Mucosa of descending colon (tissue), 3 donors: ENCODE data around the gene ENOX2. TPM values are rescaled to one million over a fixed set of nuclear protein-coding genes. Genes with fewer than 3 reads are reported as not detected.

Experiments used
- ATAC-seq: fragments of 200-7000 bp; cut with Tn5 transposase; one replicate; pipeline ENCODE4 v1.9.1; 2020; ENCODE audit warnings: mild to moderate bottlenecking, moderate library complexity
- DNase-seq, 3 donors: peaks; one replicate each; pipeline ENCODE4 v3.0.0-alpha.2; 2020
- H3K36me3 ChIP-seq: fragments of 200-600 bp; one replicate; pipeline ENCODE4 v1.8.0; 2021; ENCODE audit warnings: low read depth, mild to moderate bottlenecking
- H3K4me1 ChIP-seq: fragments of 200-600 bp; one replicate; pipeline ENCODE4 v1.8.0; 2021; ENCODE audit warnings: low read depth, mild to moderate bottlenecking
- H3K4me3 ChIP-seq: fragments of 200-600 bp; one replicate; pipeline ENCODE4 v1.8.0; 2021; ENCODE audit warnings: mild to moderate bottlenecking
- H3K9me3 ChIP-seq: fragments of 200-600 bp; one replicate; pipeline ENCODE4 v1.8.0; 2021; ENCODE audit warnings: mild to moderate bottlenecking
- CTCF ChIP-seq: fragments of 200-600 bp; IDR thresholded peaks from one replicate; pipeline ENCODE4 v1.8.0; 2022; ENCODE audit warnings: antibody characterized with exemption, mild to moderate bottlenecking
- intact Hi-C, 2 donors: fragments of 100-400 bp; cut with DNase I in 1 of 2; cut with micrococcal nuclease in 1 of 2; formaldehyde crosslinking; loops; one replicate each; pipeline versions ENCODE4 v1.11.0 to v1.11.1; 2022; cut with DNase I, micrococcal nuclease
- total RNA-seq, 3 donors: library from RNA; stranded (reverse); fragmentation: NEBNext Ultra II Directional in 2 of 3; extraction: Animal tissue kit (Norgen Biotek cat#: 25700) in 2 of 3; gene quantifications; one replicate each; pipeline versions ENCODE4 v1.2.1 to v1.2.4, GENCODE V29; 2021 to 2023
- donor health status: DM: no; HTN: no; CAD: no; lungs with moderate emphysema.
- donor health status: DM: no; HTN: no; CAD: no.
- donor health status: DM: no; HTN: yes; CAD: no.

The ENOX2 gene
- total RNA-seq, 3 donors from 2014 or later = 8.2 to 19.9 (median 11.5) TPM

GRCh38 chrX:130694983-130695382 is 208.0 kb downstream of the ENOX2 start:
- intact Hi-C loops = no loop called here
- Histone ChIP-seq H3K4me3 (no peak overlapping the region), H3K9me3 (no peaks in the 10 kb centered on the region), H3K36me3 (no peaks in the 10 kb centered on the region), H3K4me1 (no peaks in the 10 kb centered on the region)
- no peak for DNase-seq
- TF ChIP-seq CTCF = no peak
- no peak for ATAC-seq

DNA sequence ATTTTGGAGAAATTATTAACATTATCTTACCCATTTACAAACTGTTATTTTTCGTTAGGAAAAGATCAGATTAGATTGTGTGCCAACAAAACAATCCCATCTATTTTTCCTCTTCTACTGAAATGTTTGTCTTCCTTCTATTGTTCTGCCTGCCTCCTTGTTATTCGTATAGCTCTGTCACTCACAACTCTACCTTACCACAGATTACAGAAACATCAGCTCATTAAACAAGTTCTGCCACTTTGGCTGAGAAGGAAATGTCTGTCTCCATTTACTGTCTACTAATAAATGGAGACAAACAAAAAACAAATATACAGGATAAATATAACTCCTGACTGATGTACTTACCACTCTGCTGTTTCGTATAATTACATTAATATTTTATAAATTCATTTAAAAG is 211.4 kb downstream of the ENOX2 start:
- no peak for ATAC-seq
- H3K4me1 ChIP-seq = no peaks in the 10 kb centered on the region
- H3K9me3 ChIP-seq = no peaks in the 10 kb centered on the region
- no peak for TF ChIP-seq CTCF
- H3K36me3 ChIP-seq = no peaks in the 10 kb centered on the region
- H3K4me3 ChIP-seq = no peak overlapping the region
- DNase-seq = no peak
- intact Hi-C loops = no loop called here

- H3K9me3 ChIP-seq = no peaks in the 10 kb centered on the region
- ATAC-seq = no peak
- no peak for DNase-seq
- H3K36me3 ChIP-seq = no peaks in the 10 kb centered on the region
- no peaks in the 10 kb centered on the region for H3K4me1 ChIP-seq
- intact Hi-C loops = no loop called here
- no peak for TF ChIP-seq CTCF
- H3K4me3 ChIP-seq = no peak overlapping the region
Observed at GRCh38 chrX:130688360-130688759, 214.6 kb downstream of the ENOX2 start.

DNA sequence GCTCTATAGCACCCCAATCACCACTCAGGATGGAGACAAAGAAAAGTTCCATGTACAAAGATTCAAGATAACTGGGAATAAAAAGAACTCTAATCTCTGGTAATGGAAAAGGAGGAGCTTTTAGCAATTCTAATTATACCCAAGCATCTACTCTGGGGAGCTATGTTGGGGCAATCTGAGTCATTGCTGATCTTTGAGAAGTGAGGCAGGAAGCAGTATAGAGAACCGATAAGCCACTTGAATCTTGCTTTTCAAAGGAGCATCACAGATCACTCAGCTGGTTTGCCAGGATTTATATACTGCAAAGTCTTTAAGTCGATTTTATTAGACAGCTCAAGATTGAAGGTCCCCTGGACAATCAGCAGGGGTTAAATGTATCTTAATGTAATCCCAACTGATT is 220.0 kb downstream of the ENOX2 start:
- Histone ChIP-seq H3K4me1 (no peaks in the 10 kb centered on the region), H3K36me3 (no peaks in the 10 kb centered on the region), H3K4me3 (no peak overlapping the region), H3K9me3 (no peaks in the 10 kb centered on the region)
- no peak for TF ChIP-seq CTCF
- intact Hi-C loops = no loop called here
- no peak for DNase-seq
- no peak for ATAC-seq

DNA sequence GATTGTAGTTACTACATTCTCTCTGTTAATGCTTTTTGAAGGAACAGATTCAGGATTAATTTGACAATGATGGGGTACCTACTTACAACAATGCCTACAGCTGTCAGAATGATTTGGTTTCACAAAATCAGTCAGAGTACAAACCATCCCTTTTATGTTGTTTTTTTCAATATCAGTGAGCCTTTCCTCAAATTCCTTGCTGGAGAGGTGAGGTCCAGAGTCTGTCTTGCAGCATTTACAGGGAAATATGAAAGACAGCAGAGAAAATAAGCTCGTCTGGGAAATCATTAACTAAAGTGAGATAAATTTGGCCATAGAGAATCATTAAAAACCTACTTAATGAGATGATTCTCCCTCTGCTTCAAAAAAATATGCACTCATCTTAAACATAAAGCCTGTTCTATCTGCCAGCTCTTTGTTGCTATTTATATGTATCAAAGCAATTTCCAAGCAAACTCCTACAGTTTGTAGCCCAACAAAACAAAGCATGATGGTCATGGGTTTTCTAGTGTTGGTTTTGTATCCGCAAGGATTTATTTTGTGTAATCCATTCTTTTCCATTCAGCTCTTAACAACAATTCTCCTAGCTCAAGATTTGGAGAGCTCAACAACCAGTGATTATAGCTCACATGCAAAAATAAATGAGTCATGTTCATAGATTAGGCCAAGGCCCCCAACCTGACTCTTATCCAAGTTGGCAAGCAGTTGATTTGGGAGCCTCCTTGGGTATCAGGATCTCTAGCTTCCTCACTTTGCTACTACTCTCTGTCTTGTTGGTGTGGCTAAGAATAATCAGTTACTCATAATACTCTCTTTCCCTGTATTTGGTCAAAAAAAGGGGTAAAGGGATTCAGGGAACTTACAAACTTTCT is 222.6 kb downstream of the ENOX2 start:
- ATAC-seq (no peak), DNase-seq (no peak)
- intact Hi-C loops = no loop called here
- no peaks in the 10 kb centered on the region for H3K4me1 ChIP-seq
- H3K36me3 ChIP-seq = no peaks in the 10 kb centered on the region
- H3K9me3 ChIP-seq = no peaks in the 10 kb centered on the region
- no peak for TF ChIP-seq CTCF
- H3K4me3 ChIP-seq = no peak overlapping the region
